GM23338 (cell line): Measurements from ENCODE around the gene PSEN2. TPM values are rescaled to one million over a fixed set of nuclear protein-coding genes. Genes with fewer than 3 reads are reported as not detected.

Experiments used
- ATAC-seq: fragments of 200-7000 bp; cut with Tn5 transposase; 3 replicates; pipeline ENCODE4 v1.9.1; 2020
- DNase-seq: peaks from one replicate; pipeline ENCODE4 v3.0.0-alpha.2; 2015; ENCODE audit warnings: low spot score
- H2AFZ ChIP-seq: fragments of 200-600 bp; sonication (generic); 2 replicates; pipeline ENCODE4 v1.8.0; 2016; ENCODE audit warnings: antibody characterized with exemption, mild to moderate bottlenecking, moderate library complexity
- H3F3A ChIP-seq: fragments of 200-600 bp; sonication (generic); replicated peaks from 2 replicates; pipeline ENCODE4 v1.8.0; 2017; ENCODE audit warnings: antibody characterized with exemption, mixed run types, low read depth
- H3K27ac ChIP-seq: fragments of 200-600 bp; sonication (generic); 2 replicates; pipeline ENCODE4 v1.6.1; 2016; ENCODE audit warnings: low read depth
- H3K27me3 ChIP-seq: fragments of 200-600 bp; sonication (generic); 2 replicates; pipeline ENCODE4 v1.8.0; 2016; ENCODE audit warnings: mild to moderate bottlenecking, mixed run types, moderate library complexity; ENCODE audit not compliant: insufficient read depth
- H3K36me3 ChIP-seq: fragments of 200-600 bp; sonication (generic); 2 replicates; pipeline ENCODE4 v1.8.0; 2016; ENCODE audit warnings: mild to moderate bottlenecking; ENCODE audit not compliant: insufficient read depth
- H3K4me1 ChIP-seq: fragments of 200-600 bp; sonication (generic); 2 replicates; pipeline ENCODE4 v1.8.0; 2016; ENCODE audit warnings: mild to moderate bottlenecking, moderate library complexity; ENCODE audit not compliant: insufficient read depth
- H3K4me2 ChIP-seq: fragments of 200-600 bp; sonication (generic); 2 replicates; pipeline ENCODE4 v1.7.1; 2017; ENCODE audit warnings: mixed run types
- H3K4me3 ChIP-seq: fragments of 200-600 bp; sonication (generic); 2 replicates; pipeline ENCODE4 v1.6.1; 2016; ENCODE audit warnings: mixed run types
- H3K79me2 ChIP-seq: fragments of 200-600 bp; sonication (generic); replicated peaks from 2 replicates; pipeline ENCODE4 v1.8.0; 2017; ENCODE audit warnings: mild to moderate bottlenecking; ENCODE audit not compliant: insufficient read depth
- H3K9me2 ChIP-seq: fragments of 200-600 bp; sonication (generic); 2 replicates; pipeline ENCODE4 v1.8.0; 2017; ENCODE audit not compliant: insufficient read depth
- H4K20me1 ChIP-seq: fragments of 200-600 bp; sonication (generic); replicated peaks from 2 replicates; pipeline ENCODE4 v1.8.0; 2017; ENCODE audit warnings: mild to moderate bottlenecking; ENCODE audit not compliant: insufficient read depth
- H3K27ac Mint-ChIP-seq: 2 replicates; pipeline ENCODE4 v1.8.0; 2020; ENCODE audit warnings: inconsistent platforms, mild to moderate bottlenecking, moderate library complexity, mixed read lengths
- H3K27me3 Mint-ChIP-seq: 3 replicates; pipeline ENCODE4 v1.8.0; 2022; ENCODE audit warnings: low read depth, mild to moderate bottlenecking, moderate library complexity, mixed read lengths, inconsistent platforms; ENCODE audit not compliant: insufficient read depth, poor library complexity
- H3K36me3 Mint-ChIP-seq: 3 replicates; pipeline ENCODE4 v1.8.0; 2021; ENCODE audit warnings: low read depth, mild to moderate bottlenecking, inconsistent platforms, moderate library complexity, mixed read lengths
- H3K4me1 Mint-ChIP-seq: 3 replicates; pipeline ENCODE4 v1.8.0; 2020; ENCODE audit warnings: mild to moderate bottlenecking, inconsistent platforms, mixed read lengths
- H3K4me3 Mint-ChIP-seq: 3 replicates; pipeline ENCODE4 v1.8.0; 2021; ENCODE audit warnings: moderate library complexity, mild to moderate bottlenecking, inconsistent platforms, mixed read lengths
- H3K9me3 Mint-ChIP-seq: 3 replicates; pipeline ENCODE4 v1.8.0; 2020; ENCODE audit warnings: moderate library complexity, mild to moderate bottlenecking, inconsistent platforms, mixed read lengths
- CREB1 ChIP-seq: fragments of 250-450 bp; sonication (Bioruptor Pico); IDR thresholded peaks from 2 replicates; pipeline ENCODE4 v1.5.0; 2020; ENCODE audit warnings: low read depth, mild to moderate bottlenecking, moderate library complexity
- EZH2phosphoT487 ChIP-seq: fragments of 200-600 bp; sonication (generic); IDR thresholded peaks from one replicate; pipeline ENCODE4 v1.8.1; 2018; ENCODE audit warnings: antibody characterized with exemption; ENCODE audit not compliant: unreplicated experiment
- NANOG ChIP-seq: IDR thresholded peaks from 2 replicates; pipeline ENCODE4 v1.6.1; 2016; ENCODE audit warnings: antibody characterized with exemption, borderline replicate concordance
- POLR2AphosphoS5 ChIP-seq: IDR thresholded peaks from 2 replicates; pipeline ENCODE4 v1.6.1; 2016; ENCODE audit warnings: antibody characterized with exemption, low read depth
- REST ChIP-seq: IDR thresholded peaks from one replicate; pipeline ENCODE4 v1.6.1; 2018; ENCODE audit warnings: antibody characterized with exemption; ENCODE audit not compliant: unreplicated experiment
- ZNF114 ChIP-seq: fragments of 250-450 bp; sonication (Bioruptor Pico); IDR thresholded peaks from 2 replicates; pipeline ENCODE4 v1.5.0; 2020; ENCODE audit warnings: mild to moderate bottlenecking, moderate library complexity
- ZNF331 ChIP-seq: fragments of 250-450 bp; sonication (Bioruptor Pico); IDR thresholded peaks from 2 replicates; pipeline ENCODE4 v1.5.0; 2020; ENCODE audit warnings: low read depth, mild to moderate bottlenecking, moderate library complexity
- polyA plus RNA-seq: library from polyadenylated mRNA; unstranded; fragments of >200 nt; fragmentation: Nextera tagmentation; extraction: Ambion mirVana; gene quantifications from 2 replicates; pipeline ENCODE4 v1.2.1, GENCODE V29; 2016
- total RNA-seq: library from RNA; depleted of rRNA; stranded (reverse); fragments of >200 nt; shearing (Covaris generic); gene quantifications from 2 replicates; pipeline ENCODE4 v1.2.3, GENCODE V29; 2014
- TF ChIP-seq, protein P1 (sequence below): IDR thresholded peaks from 2 replicates; pipeline ENCODE4 v1.6.1; 2016; ENCODE audit warnings: antibody characterized with exemption
- TF ChIP-seq, protein P2 (sequence below), 2 experiments: fragments of 200-600 bp in 1 of 2; sonication (generic) in 1 of 2; conservative IDR thresholded peaks; 2 replicates each; pipeline versions ENCODE4 v1.5.1 to v1.6.1; 2016 to 2017; ENCODE audit warnings: antibody characterized with exemption in 2 of 2, low read depth in 2 of 2, mild to moderate bottlenecking in 2 of 2, moderate library complexity in 1 of 2

The PSEN2 gene
- total and polyA plus RNA-seq, 2 experiments from 2014 or later, result 10.0 to 22.1 TPM

GRCh38 chr1:226838456-226838855 is 32.0 kb upstream of the PSEN2 start:
- Mint-ChIP-seq H3K27ac (no peak overlapping the region), H3K4me1 (peaks cover 3% of the 10 kb centered on the region; the same call in 1 of the 3 replicates), H3K4me3 (no peak overlapping the region), H3K9me3 (peaks cover 9% of the 10 kb centered on the region), H3K36me3 (0 out of 3 replicates have a peak, but pooled peaks cover 4% of the 10 kb centered on the region), H3K27me3 (peaks cover 3% of the 10 kb centered on the region)
- Histone ChIP-seq H2AFZ (no peak overlapping the region), H3K36me3 (no peaks in the 10 kb centered on the region), H3K27ac (no peak overlapping the region), H3F3A (no peaks in the 10 kb centered on the region), H3K4me3 (no peak overlapping the region), H4K20me1 (no peaks in the 10 kb centered on the region), H3K27me3 (no peaks in the 10 kb centered on the region), H3K79me2 (no peaks in the 10 kb centered on the region), H3K4me1 (peaks cover 9% of the 10 kb centered on the region; the same call in 1 of the 2 replicates), H3K9me2 (no peaks in the 10 kb centered on the region), H3K4me2 (no peak overlapping the region; the same call in 1 of the 2 replicates)
- DNase-seq (no peak), ATAC-seq (no peak)
- no peak for TF ChIP-seq EZH2phosphoT487
- TF ChIP-seq REST, result no peak
- TF ChIP-seq CREB1, result no peak
- TF ChIP-seq, protein P1, sequence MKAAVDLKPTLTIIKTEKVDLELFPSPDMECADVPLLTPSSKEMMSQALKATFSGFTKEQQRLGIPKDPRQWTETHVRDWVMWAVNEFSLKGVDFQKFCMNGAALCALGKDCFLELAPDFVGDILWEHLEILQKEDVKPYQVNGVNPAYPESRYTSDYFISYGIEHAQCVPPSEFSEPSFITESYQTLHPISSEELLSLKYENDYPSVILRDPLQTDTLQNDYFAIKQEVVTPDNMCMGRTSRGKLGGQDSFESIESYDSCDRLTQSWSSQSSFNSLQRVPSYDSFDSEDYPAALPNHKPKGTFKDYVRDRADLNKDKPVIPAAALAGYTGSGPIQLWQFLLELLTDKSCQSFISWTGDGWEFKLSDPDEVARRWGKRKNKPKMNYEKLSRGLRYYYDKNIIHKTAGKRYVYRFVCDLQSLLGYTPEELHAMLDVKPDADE, result no peak
- no peak for TF ChIP-seq ZNF331 (CRISPR knock-in tag)
- TF ChIP-seq NANOG, result no peak
- TF ChIP-seq POLR2AphosphoS5, result no peak
- TF ChIP-seq, protein P2, sequence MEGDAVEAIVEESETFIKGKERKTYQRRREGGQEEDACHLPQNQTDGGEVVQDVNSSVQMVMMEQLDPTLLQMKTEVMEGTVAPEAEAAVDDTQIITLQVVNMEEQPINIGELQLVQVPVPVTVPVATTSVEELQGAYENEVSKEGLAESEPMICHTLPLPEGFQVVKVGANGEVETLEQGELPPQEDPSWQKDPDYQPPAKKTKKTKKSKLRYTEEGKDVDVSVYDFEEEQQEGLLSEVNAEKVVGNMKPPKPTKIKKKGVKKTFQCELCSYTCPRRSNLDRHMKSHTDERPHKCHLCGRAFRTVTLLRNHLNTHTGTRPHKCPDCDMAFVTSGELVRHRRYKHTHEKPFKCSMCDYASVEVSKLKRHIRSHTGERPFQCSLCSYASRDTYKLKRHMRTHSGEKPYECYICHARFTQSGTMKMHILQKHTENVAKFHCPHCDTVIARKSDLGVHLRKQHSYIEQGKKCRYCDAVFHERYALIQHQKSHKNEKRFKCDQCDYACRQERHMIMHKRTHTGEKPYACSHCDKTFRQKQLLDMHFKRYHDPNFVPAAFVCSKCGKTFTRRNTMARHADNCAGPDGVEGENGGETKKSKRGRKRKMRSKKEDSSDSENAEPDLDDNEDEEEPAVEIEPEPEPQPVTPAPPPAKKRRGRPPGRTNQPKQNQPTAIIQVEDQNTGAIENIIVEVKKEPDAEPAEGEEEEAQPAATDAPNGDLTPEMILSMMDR (conservative IDR thresholded peaks at IDR 0.05; ENCODE audit: low read depth in 2 of 2), result no peak

DNA sequence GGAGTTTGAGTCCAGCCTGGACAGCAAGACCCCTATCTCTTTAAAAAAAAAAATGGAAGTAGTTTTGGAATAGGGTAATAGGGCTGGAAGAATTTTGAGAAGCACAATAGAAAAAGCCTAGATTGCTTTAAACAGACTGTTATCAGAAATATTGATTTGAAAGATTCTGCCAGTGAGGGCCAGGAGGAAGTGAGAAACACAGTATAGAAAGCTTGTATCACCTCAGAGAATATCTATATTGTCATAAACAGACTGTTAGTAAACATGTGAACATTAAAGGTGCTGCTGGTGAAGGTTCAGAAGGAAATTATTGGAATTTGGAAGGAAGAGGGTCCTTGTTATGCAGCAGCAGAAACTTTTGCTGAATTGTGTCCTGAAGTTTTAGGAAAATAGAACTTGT is 24.8 kb upstream of the PSEN2 start:
- H3K27me3 ChIP-seq, result no peaks in the 10 kb centered on the region
- TF ChIP-seq ZNF114 (CRISPR knock-in tag) (no peak), POLR2AphosphoS5 (no peak), ZNF331 (CRISPR knock-in tag) (no peak), NANOG (no peak)

More for the DNA sequence above, 24.8 kb upstream of the PSEN2 start:
- no peaks in the 10 kb centered on the region for H3K9me2 ChIP-seq
- Mint-ChIP-seq H3K27me3 (peaks cover 4% of the 10 kb centered on the region), H3K36me3 (no peaks in the 10 kb centered on the region), H3K4me3 (no peak overlapping the region), H3K4me1 (peaks cover 11% of the 10 kb centered on the region), H3K9me3 (no peaks in the 10 kb centered on the region; the same call in 2 of the 3 replicates), H3K27ac (no peak overlapping the region)
- no peaks in the 10 kb centered on the region for H3K79me2 ChIP-seq
- no peaks in the 10 kb centered on the region for H3F3A ChIP-seq
- H2AFZ ChIP-seq, result no peak overlapping the region
- no peak overlapping the region for H3K27ac ChIP-seq
- ATAC-seq (no peak), DNase-seq (no peak)
- no peaks in the 10 kb centered on the region for H3K36me3 ChIP-seq
- no peak overlapping the region for H3K4me2 ChIP-seq
- no peak overlapping the region for H3K4me3 ChIP-seq
- peaks cover 18% of the 10 kb centered on the region for H3K4me1 ChIP-seq
- no peaks in the 10 kb centered on the region for H4K20me1 ChIP-seq
